Osteocyte (in vitro differentiated cells): Measurements from ENCODE around the gene C3orf22. TPM values are rescaled to one million over a fixed set of nuclear protein-coding genes. Genes with fewer than 3 reads are reported as not detected.

Experiments
- DNase-seq: peaks from one replicate; pipeline ENCODE4 v3.0.0; 2021; ENCODE audit warnings: mixed read lengths; ENCODE audit not compliant: unreplicated experiment; ENCODE audit errors: extremely low spot score
- H3K27ac Mint-ChIP-seq: one replicate; pipeline ENCODE4 v1.8.0; 2021; ENCODE audit warnings: mild to moderate bottlenecking, mixed read lengths; ENCODE audit not compliant: unreplicated experiment
- H3K27me3 Mint-ChIP-seq: one replicate; pipeline ENCODE4 v1.8.0; 2021; ENCODE audit warnings: mixed read lengths; ENCODE audit not compliant: unreplicated experiment
- H3K36me3 Mint-ChIP-seq: one replicate; pipeline ENCODE4 v1.8.0; 2021; ENCODE audit warnings: mixed read lengths; ENCODE audit not compliant: unreplicated experiment
- H3K4me1 Mint-ChIP-seq: one replicate; pipeline ENCODE4 v1.8.0; 2021; ENCODE audit warnings: mixed read lengths; ENCODE audit not compliant: unreplicated experiment
- H3K4me3 Mint-ChIP-seq: one replicate; pipeline ENCODE4 v1.8.0; 2021; ENCODE audit warnings: mild to moderate bottlenecking, moderate library complexity, mixed read lengths; ENCODE audit not compliant: unreplicated experiment
- H3K9me3 Mint-ChIP-seq: one replicate; pipeline ENCODE4 v1.8.0; 2021; ENCODE audit warnings: mixed read lengths; ENCODE audit not compliant: unreplicated experiment
- total RNA-seq: library from RNA; stranded (reverse); gene quantifications from 2 replicates; pipeline ENCODE4 v1.2.1, GENCODE V29; 2021
- TF ChIP-seq, protein P1 (sequence below): fragments of 200-600 bp; sonication (generic); IDR thresholded peaks from 2 replicates; pipeline ENCODE4 v1.5.0; 2021; ENCODE audit warnings: antibody characterized with exemption, mild to moderate bottlenecking, moderate library complexity

Gene C3orf22
- total RNA-seq, 1 donor from 2014 or later: not detected

DNA sequence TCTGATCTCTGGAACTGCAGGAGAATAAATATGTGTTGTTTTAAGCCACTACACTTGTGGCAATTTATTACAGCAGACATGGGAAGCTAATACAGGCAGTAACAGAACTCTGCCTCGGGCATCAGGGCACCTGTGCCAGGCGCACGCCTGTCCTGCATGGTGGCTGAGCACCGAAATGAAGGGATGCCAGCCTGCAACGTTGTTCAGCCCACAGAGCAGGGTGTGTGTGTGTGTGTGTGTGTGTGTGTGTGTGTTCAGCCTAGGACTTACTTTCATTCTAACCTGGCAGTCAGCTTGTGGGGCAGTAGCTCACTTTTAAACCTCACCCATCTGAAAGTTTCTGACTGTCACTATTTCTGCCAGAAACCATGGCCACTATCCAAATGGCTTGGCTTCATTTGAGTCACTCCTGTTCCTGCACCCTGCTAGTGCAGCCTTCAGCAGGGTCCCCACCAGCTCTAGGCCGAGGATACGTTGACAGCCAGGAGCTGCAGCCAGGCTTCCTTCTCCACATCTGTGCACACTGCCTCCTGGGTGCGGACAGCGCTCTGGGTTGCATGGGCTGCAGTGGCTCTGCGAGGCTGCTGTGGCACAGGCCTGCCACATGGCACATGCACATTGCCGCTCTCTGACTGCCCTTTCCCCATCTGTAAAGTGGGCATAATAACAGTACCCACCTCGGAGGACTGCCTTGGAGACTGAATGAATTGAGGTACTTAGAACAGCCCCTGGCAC, 45.6 kb downstream of the C3orf22 start:
- TF ChIP-seq, protein P1, sequence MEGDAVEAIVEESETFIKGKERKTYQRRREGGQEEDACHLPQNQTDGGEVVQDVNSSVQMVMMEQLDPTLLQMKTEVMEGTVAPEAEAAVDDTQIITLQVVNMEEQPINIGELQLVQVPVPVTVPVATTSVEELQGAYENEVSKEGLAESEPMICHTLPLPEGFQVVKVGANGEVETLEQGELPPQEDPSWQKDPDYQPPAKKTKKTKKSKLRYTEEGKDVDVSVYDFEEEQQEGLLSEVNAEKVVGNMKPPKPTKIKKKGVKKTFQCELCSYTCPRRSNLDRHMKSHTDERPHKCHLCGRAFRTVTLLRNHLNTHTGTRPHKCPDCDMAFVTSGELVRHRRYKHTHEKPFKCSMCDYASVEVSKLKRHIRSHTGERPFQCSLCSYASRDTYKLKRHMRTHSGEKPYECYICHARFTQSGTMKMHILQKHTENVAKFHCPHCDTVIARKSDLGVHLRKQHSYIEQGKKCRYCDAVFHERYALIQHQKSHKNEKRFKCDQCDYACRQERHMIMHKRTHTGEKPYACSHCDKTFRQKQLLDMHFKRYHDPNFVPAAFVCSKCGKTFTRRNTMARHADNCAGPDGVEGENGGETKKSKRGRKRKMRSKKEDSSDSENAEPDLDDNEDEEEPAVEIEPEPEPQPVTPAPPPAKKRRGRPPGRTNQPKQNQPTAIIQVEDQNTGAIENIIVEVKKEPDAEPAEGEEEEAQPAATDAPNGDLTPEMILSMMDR: no peak
- Mint-ChIP-seq H3K27ac (no peak overlapping the region), H3K9me3 (no peaks in the 10 kb centered on the region), H3K36me3 (no peaks in the 10 kb centered on the region), H3K4me3 (no peak overlapping the region), H3K4me1 (peaks cover 2% of the 10 kb centered on the region), H3K27me3 (no peaks in the 10 kb centered on the region)
- no peak for DNase-seq

DNA sequence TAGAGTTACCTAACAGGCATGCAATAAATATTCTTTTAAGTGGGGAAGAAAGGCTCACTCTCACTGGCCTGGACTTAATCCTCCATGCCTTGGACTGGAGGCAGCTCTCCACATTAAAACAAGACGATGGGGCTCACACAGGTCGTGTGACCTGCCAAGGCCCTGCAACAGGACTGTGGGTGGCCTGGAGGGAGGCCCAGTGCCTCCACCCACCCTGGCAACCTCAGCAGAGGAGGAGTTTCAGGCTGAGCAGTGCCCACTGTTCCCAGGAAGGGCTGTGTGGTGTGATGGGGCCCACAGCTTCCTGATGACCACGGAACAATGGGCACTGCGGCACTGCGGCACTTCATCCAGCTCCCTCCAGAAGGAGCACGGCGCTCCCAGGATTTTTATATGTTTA, 46.7 kb downstream of the C3orf22 start:
- no peaks in the 10 kb centered on the region for H3K36me3 Mint-ChIP-seq
- no peak for DNase-seq
- H3K27me3 Mint-ChIP-seq: no peaks in the 10 kb centered on the region
- TF ChIP-seq, protein P1: no peak
- no peak overlapping the region for H3K4me3 Mint-ChIP-seq
- H3K4me1 Mint-ChIP-seq: peaks cover 2% of the 10 kb centered on the region
- H3K27ac Mint-ChIP-seq: no peak overlapping the region
- H3K9me3 Mint-ChIP-seq: no peaks in the 10 kb centered on the region

DNA sequence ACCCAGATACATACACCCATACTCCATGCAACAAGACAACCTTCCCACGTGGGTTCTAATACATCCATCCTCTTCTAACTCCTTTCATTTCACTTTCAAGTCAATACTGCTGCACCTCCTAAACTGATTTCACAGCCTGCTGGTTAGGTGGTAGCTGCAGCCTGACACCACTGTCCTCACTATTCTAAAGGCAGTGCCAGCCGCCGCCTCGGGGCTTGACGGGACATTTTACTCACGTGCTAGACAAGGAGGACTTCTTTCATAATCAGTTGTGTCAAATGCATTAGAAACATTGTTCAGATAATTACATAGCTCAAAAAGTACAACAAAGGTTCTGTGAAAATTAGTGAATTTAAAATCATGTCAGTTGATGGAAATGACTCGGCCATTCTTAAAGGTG, 47.4 kb downstream of the C3orf22 start:
- TF ChIP-seq, protein P1: no peak
- no peak overlapping the region for H3K4me3 Mint-ChIP-seq
- no peaks in the 10 kb centered on the region for H3K36me3 Mint-ChIP-seq
- H3K4me1 Mint-ChIP-seq: peaks cover 2% of the 10 kb centered on the region
- H3K9me3 Mint-ChIP-seq: no peaks in the 10 kb centered on the region
- peaks cover under 1% of the 10 kb centered on the region for H3K27me3 Mint-ChIP-seq
- no peak for DNase-seq
- no peak overlapping the region for H3K27ac Mint-ChIP-seq

DNA sequence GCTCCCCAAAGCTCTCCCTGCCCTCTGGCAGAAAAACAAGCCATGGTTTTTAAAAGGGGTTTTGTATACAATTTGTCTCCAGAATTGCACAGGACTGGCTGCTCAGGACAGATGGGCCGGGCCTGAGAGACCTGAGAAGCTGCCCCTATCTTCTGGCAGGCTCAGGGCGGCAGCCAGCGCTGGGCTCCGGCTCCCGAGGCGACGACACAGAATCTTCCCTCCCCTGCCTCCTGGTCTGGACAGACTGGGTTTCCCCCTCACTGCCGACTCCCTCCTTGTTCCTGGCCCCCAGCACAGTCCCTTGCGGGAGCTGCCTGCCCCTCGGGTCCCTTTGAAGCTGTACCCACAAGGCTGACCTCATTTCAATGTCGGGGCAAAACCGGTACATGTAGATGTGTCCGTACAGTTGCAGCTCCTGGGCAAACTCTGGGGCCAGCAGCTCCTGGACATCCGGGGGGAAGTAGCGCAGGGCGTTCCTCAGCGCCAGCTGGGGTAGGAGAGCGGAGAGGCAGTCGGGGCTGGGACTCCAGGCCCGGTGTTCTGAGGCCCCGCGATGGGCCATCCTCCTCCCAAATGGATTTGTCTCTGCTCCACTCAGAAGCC, 48.3 kb downstream of the C3orf22 start:
- H3K9me3 Mint-ChIP-seq: no peaks in the 10 kb centered on the region
- no peak for DNase-seq
- H3K4me1 Mint-ChIP-seq: peaks cover 2% of the 10 kb centered on the region
- H3K36me3 Mint-ChIP-seq: no peaks in the 10 kb centered on the region
- H3K27me3 Mint-ChIP-seq: peaks cover 3% of the 10 kb centered on the region
- no peak overlapping the region for H3K27ac Mint-ChIP-seq
- TF ChIP-seq, protein P1: no peak
- H3K4me3 Mint-ChIP-seq: no peak overlapping the region

DNA sequence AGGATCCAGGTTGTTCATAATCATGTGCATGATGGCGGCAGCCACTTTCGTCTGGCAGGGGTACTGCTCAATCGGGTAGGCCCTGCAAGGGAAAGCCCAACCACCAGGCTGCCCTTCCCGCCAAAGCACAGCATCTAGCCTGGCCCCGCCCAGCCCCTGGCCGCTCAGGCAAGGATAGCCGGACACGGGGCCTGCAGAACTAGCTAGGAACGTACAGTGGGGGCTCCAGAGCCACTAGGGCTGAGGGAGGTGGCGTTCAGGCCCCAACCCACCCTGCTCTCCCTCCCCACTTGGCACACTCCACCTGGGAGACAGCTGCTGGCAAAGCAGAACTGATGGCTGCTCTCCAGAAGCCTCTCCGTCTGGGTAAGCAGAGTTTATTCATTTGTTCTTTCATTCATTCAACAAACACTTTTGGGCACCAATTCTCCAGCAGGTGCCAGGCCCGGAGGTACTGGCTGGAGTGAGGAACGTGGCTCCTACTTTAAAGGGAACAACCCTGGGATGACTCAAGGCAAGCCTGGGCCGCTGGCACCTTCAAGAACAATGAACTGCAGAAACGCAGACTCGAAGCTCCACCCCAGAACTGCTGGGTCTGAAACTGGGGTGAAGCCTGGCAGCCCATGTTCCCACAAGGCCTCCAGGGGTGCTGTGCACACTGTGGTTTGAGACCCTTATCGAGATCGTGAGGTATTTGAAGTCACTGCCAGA, 49.0 kb downstream of the C3orf22 start:
- no peak overlapping the region for H3K27ac Mint-ChIP-seq
- H3K9me3 Mint-ChIP-seq: no peaks in the 10 kb centered on the region
- no peak for DNase-seq
- H3K4me1 Mint-ChIP-seq: peaks cover 2% of the 10 kb centered on the region
- H3K36me3 Mint-ChIP-seq: no peaks in the 10 kb centered on the region
- TF ChIP-seq, protein P1: no peak
- no peak overlapping the region for H3K4me3 Mint-ChIP-seq
- peaks cover 9% of the 10 kb centered on the region for H3K27me3 Mint-ChIP-seq
